Activated CD4-positive, alpha-beta T cell treated with anti-CD3 and anti-CD28 coated beads, Interleukin-2, Interleukin-6, amounts not matched to agents 100 ng/mL and 50 ng/mL, durations not matched to agents 16 hours and 8 hours (primary cell): ENCODE measurements around the gene TMEM143.
"Not testable (repeated sequence)": the region's sequence is repeated elsewhere in the genome, so short reads cannot be mapped to it uniquely, and the experiment has no call there.

Source experiments
- DNase-seq: peaks from one replicate; pipeline ENCODE4 v3.0.0-alpha.2; 2020

Gene TMEM143

GRCh38 chr19:48363810-48364597 lies at the start of gene TMEM143, which contains the start of gene SYNGR4:
Gene TMEM143, minus strand, starts transcription at chr19:48363940. Its CDS starts 20 bp downstream, at chr19:48363920.
Gene SYNGR4, plus strand, starts transcription at chr19:48364367. Its CDS starts 1,476 bp downstream, at chr19:48365843.
- DNase-seq, result peak; percentile 100

GRCh38 chr19:48405850-48406249 lies 42.1 kb upstream of the TMEM143 start:
- DNase-seq, result no peak

DNA sequence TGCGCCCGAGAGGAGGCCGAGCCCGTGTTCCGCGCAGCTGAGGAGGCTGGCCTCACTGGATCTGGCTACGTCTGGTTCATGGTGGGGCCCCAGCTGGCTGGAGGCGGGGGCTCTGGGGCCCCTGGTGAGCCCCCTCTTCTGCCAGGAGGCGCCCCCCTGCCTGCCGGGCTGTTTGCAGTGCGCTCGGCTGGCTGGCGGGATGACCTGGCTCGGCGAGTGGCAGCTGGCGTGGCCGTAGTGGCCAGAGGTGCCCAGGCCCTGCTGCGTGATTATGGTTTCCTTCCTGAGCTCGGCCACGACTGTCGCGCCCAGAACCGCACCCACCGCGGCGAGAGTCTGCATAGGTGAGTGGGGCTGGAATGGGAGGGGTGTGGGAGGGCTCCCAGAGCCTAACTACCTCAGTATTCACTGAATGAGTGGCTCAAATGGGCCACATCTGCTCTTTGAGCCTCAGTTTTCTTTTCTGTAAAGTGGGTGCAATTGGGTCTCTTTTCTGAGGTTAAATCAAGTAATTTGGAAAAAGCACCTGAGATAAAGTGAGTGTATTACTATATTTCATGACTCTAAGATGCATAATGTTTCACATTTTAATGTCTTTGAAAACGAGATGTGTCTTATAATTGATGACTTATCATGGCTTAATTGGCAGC lies 41.4 kb upstream of the TMEM143 start:
- no peak for DNase-seq

DNA sequence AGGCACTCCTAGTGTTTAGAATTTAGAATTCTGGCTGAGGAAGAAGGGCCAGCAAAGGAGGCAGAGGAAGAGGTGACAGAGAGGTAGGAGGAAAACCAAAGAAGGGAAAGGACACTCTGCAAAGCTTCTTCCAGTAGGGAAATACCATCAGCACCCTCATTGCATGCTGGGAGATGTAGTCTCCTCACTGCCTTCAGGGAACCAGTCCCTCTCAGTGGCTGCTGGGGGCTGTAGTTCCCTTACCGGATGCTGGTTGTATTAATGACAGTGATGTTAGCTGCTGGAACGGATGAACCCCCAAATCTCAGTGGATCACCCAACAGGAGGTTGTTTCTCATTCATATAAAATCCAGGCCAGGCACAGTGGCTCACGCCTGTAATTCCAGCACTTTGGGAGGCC lies 39.9 kb upstream of the TMEM143 start:
- peak; percentile 71 for DNase-seq

DNA sequence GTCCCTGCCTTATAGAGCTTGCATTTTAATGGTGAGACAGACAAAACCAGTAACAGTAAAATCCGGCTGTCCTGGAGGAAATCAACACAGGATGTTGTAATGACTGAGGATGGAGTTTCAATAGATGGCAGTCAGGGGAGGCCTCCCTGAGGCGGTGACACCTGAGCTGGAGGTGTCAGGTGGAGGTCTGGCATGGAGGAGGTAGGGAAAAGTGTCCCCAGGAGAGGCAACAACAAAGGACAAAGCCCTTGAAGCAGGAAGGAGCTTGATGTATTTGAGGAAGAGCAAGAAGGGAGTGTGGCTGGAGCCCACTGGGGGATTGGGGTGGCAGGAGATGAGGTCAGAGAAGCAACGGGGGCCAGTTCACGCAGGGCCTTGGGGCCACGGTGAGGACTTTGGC lies 37.5 kb upstream of the TMEM143 start:
- no peak for DNase-seq

DNA sequence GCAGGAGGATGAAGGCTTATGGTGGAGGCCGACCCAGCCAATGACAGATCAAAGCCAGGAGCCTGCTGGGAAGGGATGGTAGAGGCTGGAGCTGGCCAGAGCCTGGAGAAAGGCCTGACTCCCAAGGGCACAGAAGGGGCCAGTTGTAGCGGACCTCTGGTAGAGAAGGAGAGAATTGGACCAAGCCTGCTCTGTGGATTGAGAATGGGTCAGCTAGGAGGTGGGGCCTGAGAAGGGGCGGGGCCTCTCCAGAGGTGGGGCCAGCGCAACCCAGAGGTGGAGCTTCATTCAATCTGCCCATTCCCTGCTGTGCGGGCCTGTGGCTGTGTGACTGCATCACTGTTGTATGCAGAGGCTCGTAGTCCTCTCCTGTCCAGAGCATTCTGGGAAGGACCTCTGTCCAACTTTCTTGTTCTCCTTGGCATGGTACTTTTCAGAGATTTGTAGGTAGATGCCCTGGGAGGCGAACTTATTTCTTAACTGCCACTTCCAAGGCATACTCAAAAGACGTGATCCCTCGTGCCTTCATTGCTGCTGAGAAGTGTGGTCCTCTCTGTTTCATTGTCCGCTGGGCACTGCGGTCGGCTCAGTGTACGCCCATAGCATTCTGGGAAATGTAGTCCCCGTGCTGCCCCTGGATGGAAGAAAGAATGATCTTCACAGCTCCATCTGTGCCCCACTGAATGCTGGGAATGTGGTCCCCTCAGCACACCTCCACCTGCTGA lies 36.4 kb upstream of the TMEM143 start:
- DNase-seq, result no peak

DNA sequence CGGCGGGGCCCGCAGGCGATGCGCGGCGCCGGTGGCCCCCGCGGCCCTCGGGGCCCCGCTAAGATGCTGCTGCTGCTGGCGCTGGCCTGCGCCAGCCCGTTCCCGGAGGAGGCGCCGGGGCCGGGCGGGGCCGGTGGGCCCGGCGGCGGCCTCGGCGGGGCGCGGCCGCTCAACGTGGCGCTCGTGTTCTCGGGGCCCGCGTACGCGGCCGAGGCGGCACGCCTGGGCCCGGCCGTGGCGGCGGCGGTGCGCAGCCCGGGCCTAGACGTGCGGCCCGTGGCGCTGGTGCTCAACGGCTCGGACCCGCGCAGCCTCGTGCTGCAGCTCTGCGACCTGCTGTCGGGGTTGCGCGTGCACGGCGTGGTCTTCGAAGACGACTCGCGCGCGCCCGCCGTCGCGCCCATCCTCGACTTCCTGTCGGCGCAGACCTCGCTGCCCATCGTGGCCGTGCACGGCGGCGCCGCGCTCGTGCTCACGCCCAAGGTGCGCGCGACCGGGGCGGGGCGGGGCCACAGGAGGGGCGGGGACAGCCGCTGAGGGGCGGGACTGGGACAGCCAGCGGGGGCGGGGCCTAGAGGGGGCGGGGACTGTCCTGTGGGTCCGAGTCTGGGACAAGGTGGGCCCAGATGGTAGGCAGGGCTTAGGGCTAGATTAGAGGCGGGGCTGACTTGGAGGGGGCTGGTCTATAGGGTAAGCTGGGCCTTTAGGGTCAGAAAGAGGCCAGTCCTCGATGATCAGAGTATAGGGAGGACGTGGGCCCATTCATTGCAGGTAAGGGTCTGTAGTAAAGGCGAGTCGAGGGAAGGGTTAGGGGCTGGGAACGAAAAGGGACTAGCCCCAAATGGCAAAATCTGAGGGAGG lies 34.9 kb upstream of the TMEM143 start:
- peak; percentile 92 for DNase-seq

DNA sequence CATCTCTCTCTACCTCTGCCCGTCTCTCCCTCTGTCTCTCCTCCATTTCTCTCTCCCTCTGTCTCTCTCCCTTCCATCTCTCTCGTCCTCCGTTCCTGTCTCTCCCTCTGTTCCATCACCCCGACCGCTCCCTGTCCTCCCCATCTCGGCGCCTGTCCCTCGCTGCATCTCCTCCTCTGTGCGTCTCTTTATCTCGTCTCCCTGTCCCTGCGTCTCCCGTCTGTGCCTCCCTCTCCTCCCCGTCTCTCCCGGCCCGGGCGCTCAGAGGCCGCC lies 34.3 kb upstream of the TMEM143 start:
- no peak for DNase-seq

DNA sequence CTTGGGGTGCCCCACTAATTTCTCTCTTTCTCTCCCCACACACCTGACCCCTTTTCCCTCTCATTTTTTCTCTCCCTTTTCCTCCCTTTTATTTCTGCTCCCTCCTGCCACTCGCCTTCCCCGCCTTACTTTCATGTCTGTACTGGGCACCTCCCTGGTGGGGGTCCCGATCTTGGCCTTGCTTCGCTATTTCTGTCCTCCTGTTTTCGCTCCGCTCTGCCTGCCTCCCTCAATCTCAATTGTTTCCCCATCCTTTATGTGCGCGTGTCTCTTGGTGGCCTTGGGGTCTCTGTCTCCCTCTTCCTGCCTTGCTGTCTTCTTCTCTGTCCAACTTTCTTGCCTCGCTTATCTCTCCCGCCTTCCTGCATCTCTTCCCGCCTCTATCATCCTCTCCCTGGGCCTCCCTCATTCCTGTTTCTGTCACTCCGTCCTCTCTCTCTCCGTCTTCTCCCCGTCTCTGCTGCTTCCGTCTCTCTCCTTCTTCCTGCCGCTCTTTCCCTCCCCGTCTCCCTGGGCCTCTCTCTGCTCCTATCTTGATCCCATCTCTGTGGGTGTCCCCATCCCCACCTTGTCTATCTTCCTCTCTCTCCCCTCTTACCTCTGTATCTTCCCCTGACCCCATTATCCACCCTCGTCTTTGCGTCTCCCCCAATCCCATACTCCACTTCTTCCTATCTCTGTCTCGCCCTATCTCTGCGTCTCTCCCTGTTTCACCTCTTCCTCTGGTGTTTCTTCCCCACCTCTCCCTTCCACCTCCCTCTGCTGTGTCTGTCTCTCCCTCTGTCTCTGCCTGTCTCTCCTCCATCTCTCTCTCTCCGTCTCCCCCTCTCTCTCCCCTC lies 33.7 kb upstream of the TMEM143 start:
- no peak for DNase-seq

DNA sequence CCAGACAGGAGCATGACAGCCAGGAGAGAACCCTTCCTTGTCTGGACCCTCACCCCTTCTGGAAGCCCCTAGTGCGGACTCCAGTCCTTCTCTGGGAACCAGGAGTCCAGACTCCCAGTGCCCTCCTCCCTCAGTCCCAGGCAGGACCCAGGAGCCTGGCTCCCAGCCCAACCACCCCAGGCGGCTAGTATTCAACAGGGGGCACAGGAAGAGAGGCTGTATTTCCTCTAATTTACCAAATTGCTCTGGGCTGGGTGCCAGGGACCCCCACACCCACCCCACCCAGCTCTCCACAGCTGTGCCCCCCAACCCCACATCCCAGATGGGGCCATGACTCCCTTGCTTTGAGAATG lies 33.1 kb upstream of the TMEM143 start:
- DNase-seq, result no peak

DNA sequence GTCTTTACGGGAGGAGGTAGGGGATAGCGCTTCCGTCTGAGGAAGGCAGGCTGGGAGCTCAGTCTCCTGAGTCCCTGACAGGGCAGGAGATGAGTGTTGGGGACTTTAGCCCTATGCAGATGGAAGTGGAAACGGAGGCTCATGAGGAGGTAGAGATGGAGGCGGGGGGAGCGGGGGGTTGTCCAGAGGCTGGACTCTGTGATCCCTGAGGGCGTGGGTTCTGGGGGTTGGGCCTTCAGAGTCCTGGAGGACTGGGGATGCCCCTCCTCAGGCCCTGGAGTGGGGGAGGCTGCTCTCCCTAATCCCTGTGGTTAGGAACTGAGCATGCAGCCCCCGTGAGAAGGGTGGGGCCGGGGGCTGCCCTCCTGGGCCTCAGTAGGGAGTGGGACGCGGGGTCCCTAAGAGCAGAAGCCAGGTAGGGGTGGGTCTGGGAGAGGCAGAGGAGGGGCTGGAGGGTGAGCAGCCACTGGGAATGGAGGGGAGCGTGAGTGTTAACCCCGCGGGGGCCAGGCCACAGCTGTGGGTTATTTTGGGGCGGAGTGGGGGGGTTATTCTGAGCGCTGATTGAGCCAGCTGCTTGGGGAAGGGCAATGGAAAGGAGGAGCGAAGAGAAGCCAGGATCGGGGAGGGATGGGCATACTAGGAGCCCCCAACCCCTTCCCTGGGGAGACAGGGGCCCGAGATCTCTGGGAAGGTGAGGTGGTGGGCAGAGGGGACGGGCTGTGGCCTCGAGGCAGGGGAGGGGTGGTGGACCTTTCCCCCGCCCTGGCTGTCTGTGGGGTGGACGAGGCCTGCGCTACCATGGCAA lies 32.5 kb upstream of the TMEM143 start:
- no peak for DNase-seq

DNA sequence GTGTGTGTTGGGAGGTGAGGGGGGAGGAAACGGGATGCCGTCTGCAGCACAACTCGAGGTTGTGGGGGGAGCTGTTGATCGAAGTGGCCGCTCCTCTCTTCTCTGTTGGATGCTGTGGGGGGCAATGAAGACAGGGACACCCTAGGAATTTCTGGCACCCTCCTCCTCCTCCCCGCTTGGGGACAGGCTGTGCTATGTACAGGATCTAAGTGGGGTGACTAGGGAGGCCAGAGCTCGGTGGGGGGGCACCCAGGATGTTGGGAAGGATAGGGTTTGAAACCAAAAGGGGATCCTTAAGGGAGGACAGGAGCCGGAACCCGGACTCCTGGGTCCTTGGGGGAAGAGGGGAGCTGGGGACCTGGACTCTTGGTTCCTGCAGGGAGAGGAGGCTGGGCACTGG lies 31.8 kb upstream of the TMEM143 start:
- DNase-seq, result no peak

GRCh38 chr19:48395170-48395455 lies 31.4 kb upstream of the TMEM143 start:
- no peak for DNase-seq

GRCh38 chr19:48394331-48395169 lies 30.8 kb upstream of the TMEM143 start:
- no peak for DNase-seq

GRCh38 chr19:48393559-48394330 lies 30.0 kb upstream of the TMEM143 start, which contains the start of gene GRIN2D:
Gene GRIN2D, plus strand, starts transcription at chr19:48393668. Its CDS starts 4,725 bp downstream, at chr19:48398393.
- no peak for DNase-seq

- DNase-seq, result no peak
Observed at GRCh38 chr19:48392860-48393558, 29.3 kb upstream of the TMEM143 start.

DNA sequence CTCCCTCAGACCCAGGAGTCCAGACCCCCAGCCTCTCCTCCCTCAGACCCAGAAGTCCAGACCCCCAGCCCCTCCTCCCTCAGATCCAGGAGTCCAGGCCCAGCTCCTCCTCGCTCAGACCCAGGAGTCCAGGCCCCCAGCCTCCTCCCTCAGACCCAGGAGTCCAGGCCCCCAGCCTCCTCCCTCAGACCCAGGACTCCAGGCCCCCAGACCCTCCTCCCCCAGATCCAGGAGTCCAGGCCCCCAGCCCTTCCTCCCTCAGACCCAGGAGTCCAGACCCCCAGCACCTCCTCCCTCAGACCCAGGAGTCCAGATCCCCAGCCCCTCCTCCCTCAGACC lies 28.2 kb upstream of the TMEM143 start:
- DNase-seq, result not testable (repeated sequence)

- DNase-seq, result peak; percentile 84
Observed at GRCh38 chr19:48391100-48392005, 27.6 kb upstream of the TMEM143 start, which contains the start of gene KDELR1. Gene KDELR1, minus strand, starts transcription at chr19:48391551. Its CDS starts 193 bp downstream, at chr19:48391358.
